ENCODE data around the gene TCF3.
"Not testable (repeated sequence)": the region's sequence is repeated elsewhere in the genome, so short reads cannot be mapped to it uniquely, and the experiment has no call there.

The TCF3 gene

DNA sequence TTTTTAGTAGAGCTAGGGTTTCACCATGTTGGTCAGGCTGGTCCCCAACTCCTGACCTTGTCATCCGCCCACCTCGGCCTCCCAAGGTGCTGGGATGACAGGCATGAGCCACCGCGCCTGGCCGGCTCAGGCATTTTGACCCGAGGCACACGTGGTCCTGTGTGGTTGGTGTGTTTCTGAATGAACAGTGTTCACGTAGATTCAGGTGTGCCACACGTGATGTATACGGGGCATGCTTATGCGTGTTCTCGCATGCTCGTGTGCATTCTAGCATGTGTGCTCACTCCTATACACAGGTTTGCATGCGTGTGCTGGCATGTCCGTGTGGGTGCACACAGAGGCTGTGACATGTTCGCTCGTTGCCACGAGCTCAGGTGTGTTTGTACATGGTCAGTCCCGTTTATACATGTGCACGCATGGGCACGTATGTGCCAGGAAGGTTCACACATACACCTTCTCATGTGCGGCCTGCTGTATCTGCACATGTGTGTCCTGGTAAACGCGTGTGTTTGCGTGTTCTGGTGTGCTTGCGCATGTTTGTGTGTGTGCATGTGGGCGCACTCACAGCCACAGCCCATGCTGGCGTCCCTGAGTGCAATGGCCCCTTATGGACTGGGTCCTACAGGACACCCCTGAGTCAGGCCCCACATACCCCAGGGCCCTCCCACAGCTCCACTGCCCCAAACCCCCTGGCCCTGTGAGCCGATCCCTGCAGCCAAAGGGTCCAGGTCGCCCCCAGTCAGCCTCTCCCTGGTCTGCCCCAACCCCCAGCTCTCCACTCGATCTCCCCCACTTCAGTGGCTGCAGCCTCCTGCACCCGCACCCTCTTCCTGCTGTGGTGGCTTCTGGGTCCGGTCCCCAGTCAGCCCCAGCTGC, 20.6 kb upstream of the TCF3 start:
- DNase-seq (ENCODE audit: low read depth, low spot score): no peak

DNA sequence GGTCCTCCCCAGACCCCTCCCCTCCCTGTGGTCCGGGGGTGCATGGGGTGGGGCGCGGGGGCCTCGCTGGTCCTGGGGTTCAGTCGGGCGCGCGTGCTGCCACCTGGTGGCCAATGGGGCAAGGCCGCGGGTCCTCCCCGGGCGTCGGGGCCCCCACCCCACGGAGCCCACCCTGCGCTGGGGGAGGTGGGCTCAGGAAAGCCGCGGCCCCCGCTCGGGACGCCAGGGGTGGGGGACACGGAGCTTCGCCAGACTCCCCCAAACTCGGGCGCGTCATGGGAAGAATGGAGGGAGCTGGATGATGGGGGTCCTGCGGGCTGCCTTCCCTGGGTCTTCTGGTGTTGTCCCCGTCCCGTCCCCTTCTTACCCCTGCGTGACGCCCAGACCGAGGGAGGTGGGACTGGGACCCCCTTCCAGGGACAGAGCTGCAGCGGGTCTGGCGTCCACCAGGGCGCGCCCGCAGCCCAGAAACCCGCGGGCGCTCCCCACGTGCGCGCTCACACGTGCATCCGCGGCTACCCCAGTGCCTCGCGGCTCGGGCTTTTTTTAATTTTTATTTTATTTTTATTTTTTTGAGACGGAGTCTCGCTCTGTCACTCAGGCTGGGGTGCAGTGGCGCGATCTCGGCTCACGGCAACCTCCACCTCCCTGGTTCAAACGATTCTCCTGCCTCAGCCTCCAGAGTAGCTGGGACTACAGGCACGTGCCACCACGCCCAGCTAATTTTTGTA, 19.8 kb upstream of the TCF3 start:
- no peak for DNase-seq (ENCODE audit: low read depth, low spot score)

DNA sequence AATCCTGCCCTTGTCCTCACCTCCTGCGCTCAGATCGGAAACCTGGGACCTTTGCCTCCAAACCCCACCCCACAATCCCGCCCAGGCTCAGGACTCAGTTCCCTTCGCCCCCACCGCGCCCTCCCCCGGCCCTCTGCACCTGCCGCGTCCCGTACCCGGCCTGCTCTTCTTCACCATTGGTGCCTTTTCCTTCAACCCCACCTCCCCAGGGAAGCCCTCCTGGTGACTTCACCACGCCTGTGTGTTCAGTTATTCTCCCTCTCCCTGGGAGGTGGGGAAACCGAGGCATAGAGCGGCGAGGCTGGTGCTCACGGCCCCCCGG, 19.3 kb upstream of the TCF3 start:
- DNase-seq (ENCODE audit: low read depth, low spot score): no peak

DNA sequence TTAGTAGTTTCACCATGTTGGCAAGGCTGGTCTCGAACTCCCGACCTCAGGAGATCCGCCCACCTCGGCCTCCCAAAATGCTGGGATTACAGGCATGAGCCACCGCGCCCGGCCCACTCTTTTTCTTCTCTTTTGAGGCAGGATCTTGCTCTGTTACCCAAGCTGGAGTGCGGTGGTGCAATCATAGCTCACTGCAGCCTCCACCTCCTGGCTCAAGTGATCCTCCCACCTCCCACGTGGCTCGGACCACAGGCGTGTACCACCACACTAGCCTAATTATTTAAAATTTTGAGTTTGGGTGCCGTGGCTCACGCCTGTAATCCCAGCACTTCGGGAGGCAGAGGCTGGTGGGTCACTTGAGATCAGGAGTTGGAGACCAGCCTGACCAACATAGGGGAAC, 18.3 kb upstream of the TCF3 start:
- DNase-seq (ENCODE audit: low read depth, low spot score): not testable (repeated sequence)

DNA sequence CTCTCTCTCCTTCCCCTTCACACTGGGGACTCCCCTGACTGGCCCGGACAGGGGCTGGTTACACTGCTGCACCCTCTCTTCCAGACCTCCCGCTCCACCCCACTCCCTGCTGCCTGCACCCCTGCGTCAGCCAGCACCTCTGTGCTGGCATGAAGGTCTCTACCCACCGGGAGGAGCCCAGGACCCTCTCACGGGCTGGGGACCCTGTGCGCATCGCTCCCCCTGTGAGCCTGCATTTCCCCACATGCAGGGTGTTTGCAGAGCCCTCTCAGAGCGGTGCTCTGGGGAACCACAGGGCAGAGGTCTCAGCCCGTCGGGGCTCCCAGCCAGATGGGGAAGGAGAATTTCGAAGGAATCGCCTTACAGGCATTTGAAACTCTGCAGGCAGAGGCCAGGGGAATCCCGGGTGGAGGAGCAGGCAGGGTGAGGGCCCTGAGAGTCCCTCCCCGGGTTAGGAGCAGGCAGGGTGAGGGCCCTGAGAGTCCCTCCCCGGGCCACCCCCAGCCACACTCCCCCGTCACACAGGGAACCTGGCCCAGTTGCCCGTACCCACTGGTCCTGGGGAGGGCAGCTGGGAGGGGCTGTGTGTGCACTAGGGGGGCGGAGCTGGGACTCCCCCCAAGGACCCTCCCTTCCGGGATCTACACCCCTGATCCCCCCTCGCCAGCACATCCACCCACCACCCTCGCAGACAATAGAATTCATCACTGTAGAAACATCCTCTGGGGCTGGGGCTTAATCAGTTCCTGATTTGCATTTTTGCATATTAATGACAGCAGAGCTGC, 16.3 kb upstream of the TCF3 start:
- no peak for DNase-seq (ENCODE audit: low read depth, low spot score)

DNA sequence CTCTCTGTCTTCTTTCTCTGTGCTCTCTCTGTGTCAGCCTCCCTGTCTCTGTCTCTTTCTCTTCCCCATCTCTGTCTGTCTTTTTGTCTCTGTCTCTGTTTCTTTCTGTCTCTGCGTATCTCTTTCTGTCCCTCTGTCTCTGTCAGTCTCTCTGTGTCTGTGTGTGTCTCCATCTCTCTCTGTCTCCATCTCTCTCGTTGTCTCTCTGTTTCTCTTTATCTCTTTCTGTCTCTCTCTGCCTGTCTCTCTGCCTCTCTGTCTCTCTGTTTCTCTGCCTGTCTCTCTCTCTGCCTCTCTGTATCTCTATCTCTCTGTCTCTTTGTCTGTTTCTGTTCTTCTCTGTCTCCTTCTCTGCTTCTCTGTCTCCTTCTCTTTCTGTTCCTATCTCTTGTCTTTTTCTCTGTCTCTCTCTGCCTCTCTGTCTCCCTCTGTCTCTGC, 15.7 kb upstream of the TCF3 start:
- DNase-seq (ENCODE audit: low read depth, low spot score): no peak

DNA sequence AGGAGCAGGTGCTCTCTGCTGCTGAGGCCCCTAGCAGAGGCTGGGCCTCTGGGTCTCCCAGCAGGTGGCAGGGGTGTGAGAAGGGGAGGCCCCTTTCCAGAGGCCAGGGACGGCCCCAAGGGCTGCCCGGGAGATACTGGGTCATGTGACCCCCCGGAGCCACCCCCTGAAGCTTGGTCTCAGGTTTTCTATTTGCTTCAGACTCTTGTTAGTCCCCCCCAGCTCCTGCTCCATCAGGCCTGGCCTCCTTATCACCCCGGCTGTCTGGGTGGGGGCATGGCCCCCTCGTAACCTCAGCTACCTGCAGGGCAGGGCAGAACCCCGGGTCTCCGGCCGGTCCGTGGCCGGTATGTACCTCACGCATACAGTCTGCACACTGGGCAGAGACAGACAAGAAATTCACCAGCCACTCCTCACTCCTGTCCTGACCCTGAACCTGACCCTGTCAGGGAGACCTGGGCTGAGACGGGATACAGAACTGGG, 13.2 kb upstream of the TCF3 start:
- no peak for DNase-seq (ENCODE audit: low read depth, low spot score)

DNA sequence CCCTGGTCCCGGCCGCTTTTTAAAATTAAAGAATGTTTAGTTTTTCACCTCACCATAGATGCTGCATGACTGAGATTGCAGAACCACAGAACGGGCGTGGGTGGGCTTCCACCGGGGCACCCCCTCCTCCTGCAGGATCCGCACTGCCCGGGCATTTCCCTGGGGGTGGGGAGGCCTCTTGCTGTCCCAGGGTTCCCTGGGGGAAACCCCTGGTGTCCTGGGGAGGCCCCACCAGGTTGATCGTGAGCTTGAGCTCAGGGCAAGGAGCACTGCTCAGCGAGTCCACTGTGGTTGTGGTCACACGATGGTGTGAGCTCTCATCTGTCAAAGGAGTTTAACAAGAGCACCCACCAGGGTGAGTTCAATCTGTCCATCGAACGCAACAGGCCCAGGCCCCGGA, 11.4 kb upstream of the TCF3 start:
- DNase-seq (ENCODE audit: low read depth, low spot score): no peak

DNA sequence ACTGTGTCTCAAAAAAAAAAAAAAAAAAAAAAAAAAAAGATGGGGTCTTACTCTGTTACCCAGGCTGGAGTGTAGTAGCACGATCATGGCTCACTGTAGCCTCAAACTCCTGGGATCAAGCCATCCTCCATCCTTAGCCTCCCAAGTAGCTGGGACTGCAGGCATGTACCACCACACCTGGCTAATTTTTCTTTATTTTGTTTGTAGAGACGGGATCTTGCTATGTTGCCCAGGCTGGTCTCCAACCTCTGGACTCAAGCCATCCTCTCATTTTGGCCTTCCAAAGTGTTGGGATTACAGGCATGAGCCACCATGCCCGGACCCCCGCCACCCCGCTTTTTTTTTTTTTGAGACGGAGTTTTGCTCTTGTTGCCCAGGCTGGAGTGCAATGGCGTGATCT, 10.8 kb upstream of the TCF3 start:
- not testable (repeated sequence) for DNase-seq (ENCODE audit: low read depth, low spot score)

DNA sequence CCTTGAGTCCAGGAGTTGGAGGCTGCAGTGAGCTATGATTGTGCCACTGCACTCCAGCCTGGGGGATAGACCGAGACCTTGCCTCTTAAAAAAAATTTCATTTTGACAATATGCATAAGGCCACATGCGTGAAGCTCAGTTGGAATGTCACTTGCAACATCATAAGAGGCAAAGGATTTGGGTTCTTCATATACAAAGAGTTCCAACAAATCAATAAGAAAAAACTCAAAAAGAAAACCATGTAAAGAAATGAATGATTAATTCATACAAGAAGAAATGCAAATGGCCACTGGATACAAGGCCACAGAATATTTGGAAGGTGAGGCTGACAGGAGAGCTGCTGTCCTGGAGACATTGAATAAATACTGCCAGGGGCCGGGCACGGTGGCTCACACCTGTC, 9.6 kb upstream of the TCF3 start:
- DNase-seq (ENCODE audit: low read depth, low spot score): no peak

DNA sequence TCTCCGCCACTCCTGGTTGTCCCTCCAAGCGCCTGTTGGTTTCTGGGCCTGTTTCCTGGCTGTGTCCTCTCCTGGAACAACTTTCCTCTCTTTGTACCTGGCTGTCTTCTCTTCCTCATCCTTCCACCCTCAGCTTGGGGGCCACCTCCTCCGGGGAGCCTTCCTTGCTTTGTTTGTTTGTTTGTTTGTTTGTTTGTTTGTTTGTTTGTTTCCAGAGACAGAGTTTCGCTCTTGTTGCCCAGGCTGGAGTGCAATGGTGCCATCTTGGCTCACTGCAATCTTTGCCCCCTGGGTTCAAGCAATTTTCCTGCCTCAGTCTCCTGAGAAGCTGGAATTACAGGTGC, 6.6 kb upstream of the TCF3 start:
- no peak for DNase-seq (ENCODE audit: low read depth, low spot score)

DNA sequence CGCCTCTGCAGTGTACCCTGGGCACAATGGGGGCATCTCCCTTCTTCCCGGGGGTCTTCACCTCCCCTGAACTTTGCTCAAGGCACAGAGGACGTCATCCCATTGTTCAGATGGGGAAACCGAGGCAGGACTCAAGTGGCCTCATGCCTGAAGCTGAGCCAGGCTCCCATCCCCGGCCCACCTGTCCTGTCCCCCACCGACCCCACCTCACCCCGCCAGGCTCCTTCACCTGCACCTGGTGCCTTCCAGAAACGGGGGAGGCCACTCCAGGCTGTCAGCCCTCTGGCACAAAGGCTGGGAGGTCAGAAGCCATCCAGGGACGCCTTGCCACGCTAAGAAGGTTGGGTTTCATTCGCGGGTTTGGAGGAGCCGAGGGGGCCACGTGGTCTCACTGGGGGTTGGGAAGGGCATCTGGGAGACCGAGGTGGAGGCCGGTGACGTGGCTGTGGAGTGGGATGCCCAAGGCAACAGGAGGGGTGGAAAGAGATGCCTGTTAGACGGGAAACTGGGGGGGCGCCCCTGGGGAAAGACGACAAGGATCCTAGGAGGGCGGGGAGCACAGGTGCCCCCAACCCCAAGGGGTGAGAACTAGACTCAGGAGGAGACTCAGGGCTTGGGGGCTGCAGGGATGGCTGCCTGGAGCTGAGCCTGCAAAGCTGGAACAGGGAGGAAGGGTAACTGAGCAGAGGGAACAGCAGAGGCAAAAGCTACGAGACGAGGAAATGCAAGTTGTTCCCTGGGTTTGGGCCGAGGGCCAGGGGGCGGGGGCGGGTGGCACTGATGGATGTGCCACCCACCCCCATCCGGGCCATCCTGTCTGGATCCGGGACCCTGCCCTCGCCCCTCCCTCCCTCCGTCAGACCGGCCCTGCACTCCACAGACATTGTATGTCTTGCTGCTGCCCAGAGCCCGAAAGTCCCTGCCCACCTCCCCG, 6.0 kb upstream of the TCF3 start:
- DNase-seq (ENCODE audit: low read depth, low spot score): no peak

DNA sequence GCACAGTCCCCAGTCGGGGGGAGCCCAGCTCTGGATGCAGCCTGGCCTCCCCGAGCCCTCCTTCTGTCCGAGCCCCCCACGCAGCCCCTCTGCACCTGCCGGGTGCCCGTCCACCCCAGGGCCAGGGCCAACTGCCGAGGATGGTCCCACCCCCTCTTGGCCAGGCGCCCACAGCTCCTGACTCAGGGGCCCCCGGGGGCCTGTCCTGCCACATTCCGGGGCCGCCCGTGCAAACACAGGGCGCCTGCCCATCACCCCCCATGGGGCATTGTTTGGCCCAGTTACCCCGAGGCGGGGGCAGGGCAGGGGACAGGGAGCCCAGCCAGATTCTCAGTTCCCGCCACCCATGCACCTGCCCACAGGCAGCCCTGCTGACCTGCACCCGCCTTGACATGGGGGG, 5.3 kb upstream of the TCF3 start:
- DNase-seq (ENCODE audit: low read depth, low spot score): no peak

DNA sequence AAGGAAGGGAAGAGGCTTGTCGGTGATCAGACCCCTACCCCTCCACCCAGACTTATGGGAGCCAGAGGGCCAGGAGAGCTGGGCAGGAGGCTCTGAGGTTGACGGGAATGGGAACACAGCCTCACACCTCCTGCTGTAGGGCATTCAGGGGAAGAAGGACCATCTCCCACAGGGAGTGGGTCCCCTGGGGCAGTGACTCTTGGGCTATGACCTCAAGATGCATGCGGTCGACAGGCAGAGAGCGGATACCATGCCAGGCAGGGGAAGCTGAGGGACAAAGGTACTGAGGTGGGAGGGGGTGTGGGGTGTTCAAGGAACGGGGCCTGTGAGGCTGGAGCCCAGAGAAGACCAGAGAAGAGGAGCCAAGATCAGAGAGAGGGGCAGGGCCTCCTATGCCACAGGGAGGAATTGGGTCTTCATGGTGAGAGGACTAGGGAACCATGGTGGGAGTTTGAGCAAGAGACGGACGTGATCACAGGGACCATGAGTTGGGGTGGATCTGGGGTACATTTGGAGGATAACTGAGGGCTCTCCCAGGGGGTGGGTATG, 4.6 kb upstream of the TCF3 start:
- no peak for DNase-seq (ENCODE audit: low read depth, low spot score)

DNA sequence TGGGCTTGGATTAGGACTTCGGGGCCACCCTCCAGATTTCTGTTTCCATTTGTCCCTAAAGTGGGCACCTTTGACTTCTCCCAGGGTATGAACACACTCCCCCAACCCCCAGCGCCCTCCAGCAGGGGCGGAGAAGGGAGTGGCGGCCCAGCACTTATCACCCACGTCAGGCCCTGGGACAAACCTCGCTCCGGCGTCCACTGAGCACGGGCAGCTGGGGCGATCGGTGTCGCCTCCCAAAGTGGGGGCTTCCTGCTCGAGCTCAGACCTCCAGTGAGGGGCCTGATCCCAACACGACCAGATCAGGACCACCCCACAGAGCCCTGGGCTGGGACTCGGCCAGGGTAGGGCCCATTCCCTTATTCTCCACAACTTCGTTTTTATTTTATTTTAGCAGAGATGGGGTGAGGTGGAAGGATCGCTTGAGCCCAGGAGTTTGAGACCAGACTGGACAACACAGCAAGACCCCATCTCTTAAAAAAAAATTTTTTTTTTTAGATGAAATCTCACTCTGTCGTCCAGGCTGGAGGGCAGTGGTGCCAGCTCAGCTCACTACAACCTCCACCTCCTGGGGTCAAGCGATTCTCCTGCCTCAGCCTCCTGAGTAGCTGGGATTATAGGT, 3.7 kb upstream of the TCF3 start:
- DNase-seq (ENCODE audit: low read depth, low spot score): no peak

DNA sequence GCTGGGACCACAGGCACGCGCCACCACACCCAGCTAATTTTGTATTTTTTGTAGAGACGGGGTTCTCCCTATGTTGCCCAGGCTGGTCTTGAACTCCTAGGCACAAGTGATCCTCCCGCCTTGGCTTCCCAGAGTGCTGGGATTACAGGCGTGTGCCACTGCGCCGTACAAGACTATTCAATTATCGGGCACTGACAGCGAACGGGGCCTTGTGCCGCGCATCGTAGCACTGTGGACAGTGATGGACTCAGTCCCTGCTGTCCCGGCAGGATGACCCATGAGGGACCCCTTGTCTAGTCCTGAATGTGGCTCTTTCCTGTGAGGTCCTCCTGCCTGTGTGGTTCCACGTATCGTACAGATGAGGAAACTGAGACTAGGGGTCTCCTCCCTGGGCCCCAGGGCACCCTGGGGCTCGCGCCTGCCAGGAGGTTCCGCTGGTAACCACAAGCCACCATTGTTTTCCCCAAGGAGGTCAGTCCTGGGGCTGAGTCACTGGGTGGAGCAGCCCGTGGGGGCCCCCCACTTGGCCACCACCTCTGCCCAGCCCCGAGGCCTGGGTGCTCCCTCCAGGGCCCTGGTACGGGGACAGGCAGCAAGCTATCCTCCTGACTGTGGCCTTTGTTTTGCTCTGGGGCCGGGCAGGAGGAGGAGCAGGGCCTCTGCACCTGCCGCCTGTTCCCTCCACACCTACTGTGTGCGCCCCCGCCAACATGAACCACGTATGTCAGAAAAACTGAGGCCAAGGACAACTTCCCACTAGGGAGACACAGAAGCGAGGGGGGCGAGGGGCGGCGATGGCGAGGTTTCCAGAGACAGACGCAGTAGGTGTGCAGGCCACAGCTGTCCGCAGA, 2.9 kb upstream of the TCF3 start:
- DNase-seq (ENCODE audit: low read depth, low spot score): no peak

DNA sequence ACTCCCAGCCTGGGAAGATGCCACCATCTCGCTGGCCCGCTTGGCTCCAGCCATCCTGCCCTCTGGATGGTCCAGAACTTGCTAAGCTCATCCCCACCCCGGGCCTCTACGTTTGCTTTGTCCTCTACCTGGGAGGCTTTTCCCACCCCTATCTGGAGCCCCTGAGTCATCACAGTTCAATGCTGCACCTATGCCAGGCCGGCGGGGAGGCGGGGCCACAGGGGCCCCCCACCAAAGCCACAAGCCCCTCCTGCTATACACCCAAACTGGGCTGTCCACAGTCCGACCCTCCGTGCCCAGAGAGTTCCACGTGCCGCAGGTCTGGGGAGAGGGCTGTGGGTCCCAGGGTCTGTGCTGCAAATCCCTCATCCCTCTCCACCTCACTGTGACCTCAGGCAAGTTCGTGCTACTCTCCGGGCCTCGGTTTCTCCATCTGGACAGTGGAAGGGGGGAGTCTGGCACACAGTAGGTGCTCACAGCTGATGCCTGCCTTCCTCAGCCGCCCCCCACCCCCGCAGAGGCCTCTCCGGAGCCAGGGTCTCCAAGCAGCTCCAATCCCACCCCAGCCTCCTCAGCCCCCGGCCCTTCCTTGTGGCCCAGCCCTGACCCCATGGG, 1.9 kb upstream of the TCF3 start:
- DNase-seq (ENCODE audit: low read depth, low spot score): no peak

DNA sequence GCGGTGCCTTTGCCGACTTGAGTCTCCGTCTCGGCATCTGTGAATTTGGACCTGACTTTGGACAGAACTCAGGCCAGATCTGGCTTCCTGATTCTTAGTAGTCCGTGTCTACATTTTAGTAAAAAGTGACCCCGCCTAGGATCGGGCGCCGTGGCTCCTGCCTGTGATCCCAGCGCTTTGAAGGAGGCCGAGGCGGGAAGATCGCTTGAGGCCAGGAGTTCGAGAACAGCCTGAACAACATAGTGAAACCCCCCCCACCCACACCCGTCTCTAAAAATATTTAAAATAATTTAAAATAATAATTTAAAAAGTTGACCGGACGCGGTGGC, 849 bp upstream of the TCF3 start:
- DNase-seq (ENCODE audit: low read depth, low spot score): no peak

DNA sequence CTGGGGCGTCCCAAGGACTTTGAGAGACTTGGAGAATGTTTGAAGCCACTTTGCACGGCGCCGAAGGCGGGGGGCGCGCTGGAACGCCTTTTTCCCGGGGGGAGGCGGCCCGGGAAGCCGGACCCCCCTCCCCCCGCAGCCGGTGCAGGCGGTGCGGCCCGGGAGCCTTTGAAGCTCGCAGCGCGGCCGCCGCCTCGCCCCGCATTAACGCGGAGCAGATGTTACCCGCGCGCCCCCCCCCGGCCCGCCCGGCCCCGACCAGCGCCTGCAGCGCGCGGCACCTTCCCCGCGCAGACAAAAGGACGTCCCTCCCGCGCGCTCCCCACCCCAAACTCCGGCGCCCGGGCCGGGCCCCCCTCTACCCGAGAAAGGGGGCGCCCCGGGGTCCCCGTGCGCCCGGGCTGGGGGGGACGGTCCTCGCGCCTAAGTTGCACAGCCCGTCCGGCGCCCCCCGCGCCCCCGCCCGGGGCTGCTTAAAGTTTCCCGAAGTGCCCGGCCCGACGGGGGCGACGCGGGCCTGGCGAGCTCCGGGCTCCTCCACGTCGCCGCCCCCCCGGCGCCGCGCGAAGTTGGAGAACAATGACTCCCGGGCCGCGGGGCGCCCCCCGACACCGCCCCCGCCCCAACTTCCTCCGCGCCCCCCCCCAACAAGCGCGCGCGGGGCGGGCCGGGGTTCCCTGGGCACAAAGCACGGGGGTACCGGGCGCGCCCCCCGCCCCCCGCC, 685 bp downstream of the TCF3 start:
- no peak for DNase-seq (ENCODE audit: low read depth, low spot score)
